22Rv1 (cell line): ENCODE results near the gene PLS1.

Experiments
- H3K27ac ChIP-seq: fragments of 450-650 bp; 2 replicates; pipeline ENCODE4 v1.5.1; 2017
- ZFX ChIP-seq: fragments of 450-650 bp; IDR thresholded peaks from 2 replicates; pipeline ENCODE4 v1.6.1; 2017; ENCODE audit warnings: antibody characterized with exemption, borderline replicate concordance
- TF ChIP-seq, protein P1 (sequence below): fragments of 450-650 bp; IDR thresholded peaks from 2 replicates; pipeline ENCODE4 v1.5.1; 2017; ENCODE audit warnings: mild to moderate bottlenecking

Gene PLS1

DNA sequence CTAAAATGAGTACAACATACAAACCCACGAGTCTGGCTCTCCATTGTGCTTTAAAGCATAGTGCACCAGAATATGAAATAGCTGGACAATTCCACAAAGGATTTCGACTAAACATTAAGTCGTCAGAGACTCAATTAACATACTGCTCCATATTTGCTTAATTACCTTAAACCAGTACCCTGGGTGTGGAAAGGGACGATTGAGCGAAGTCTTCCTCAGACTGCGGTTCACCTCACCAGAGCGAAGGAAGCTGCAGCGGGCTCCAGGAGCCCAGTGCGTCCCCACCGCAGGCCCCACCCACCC is 127.4 kb downstream of the PLS1 start:
- TF ChIP-seq ZFX, result no peak
- TF ChIP-seq, protein P1, sequence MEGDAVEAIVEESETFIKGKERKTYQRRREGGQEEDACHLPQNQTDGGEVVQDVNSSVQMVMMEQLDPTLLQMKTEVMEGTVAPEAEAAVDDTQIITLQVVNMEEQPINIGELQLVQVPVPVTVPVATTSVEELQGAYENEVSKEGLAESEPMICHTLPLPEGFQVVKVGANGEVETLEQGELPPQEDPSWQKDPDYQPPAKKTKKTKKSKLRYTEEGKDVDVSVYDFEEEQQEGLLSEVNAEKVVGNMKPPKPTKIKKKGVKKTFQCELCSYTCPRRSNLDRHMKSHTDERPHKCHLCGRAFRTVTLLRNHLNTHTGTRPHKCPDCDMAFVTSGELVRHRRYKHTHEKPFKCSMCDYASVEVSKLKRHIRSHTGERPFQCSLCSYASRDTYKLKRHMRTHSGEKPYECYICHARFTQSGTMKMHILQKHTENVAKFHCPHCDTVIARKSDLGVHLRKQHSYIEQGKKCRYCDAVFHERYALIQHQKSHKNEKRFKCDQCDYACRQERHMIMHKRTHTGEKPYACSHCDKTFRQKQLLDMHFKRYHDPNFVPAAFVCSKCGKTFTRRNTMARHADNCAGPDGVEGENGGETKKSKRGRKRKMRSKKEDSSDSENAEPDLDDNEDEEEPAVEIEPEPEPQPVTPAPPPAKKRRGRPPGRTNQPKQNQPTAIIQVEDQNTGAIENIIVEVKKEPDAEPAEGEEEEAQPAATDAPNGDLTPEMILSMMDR, result no peak
- H3K27ac ChIP-seq, result peak overlapping the region; percentile 69; the same call in 1 of the 2 replicates

DNA sequence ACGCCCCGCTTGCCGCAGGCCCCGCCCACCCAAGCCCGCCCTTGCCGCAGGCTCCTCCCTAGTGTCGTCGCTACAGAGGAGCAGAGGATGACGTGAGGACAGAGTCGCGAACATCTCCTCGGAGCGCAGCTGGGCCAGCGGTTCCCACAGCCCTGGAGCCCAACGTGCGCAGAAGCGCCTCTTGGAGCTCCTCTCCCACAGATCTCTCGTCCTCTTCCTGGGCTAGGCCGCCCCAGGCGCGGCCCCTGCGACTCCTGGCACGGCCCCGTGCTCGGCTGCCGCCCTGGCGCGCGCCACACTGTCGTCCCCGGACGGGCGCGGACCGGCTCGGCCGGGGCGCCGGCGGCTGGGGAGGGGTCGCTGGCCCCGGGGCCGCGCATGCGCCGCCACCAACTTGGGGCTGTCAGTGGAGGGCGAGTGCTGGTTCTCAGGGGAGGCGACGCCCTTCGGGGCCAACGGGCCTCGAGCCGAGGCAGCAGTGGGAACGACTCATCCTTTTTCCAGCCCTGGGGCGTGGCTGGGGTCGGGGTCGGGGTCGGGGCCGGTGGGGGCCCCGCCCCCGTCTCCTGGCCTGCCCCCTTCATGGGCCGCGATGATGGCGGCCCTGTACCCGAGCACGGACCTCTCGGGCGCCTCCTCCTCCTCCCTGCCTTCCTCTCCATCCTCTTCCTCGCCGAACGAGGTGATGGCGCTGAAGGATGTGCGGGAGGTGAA is 127.9 kb downstream of the PLS1 start, which contains the start of gene TRPC1:
Gene TRPC1, plus strand, starts transcription at position 67 of the 714 bp plus-strand sequence. Its CDS starts 526 bp downstream, at position 593.
- TF ChIP-seq, protein P1, result no peak
- no peak for TF ChIP-seq ZFX
- H3K27ac ChIP-seq, result peak within 1 kb of the TSS; percentile 69

DNA sequence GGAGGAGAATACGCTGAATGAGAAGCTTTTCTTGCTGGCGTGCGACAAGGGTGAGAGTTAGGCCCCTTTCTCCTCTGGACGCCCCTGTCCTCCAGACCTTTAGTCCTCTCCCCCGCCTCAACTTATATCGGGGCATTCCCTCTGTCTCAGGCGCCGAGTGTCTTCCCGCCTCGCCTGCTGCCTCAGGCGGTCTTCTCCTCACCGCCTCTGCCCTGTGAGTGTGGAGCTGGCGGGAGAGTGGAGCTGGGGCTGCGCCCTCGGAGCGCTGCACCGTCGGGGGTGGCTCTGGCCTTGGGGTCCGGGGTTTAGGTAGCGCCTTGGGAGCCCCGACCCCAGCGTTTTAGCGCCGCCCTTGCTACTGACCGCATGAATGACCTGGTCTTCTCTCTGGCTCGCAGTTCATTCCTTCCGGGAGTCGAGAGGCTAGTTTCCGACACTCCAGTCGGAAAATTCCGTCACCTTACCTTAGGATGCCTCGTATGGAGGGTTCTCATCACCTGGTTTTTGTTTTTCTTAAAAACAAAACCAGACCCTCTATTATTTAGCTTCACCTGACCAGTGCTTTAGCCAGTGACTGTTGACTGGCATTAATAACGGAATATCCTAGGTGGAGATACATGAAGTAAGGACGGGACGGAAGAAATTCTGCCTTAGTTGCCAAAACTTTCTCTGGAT is 128.6 kb downstream of the PLS1 start:
- H3K27ac ChIP-seq, result peak overlapping the region; percentile 69
- TF ChIP-seq, protein P1, result peak; percentile 24; the same call in 1 of the 2 replicates
- TF ChIP-seq ZFX, result no peak

DNA sequence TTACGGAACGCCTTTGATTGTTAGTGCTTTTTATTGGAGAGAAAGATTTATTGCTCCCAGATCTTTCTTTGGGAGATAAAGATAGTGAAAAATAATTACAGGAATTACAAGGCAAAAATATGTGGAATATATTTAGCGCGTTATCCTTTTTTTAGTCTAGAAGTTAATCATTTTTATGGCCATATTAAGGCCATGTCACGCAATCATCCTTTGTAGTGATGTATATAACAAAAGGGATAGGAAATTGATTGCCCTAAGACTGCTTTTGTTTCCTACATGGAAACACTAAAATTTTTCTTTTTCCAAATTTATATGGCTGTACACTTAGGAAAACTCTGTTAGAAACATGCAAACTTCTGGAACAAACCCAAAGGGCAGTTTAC is 129.2 kb downstream of the PLS1 start:
- no peak overlapping the region for H3K27ac ChIP-seq
- TF ChIP-seq, protein P1, result no peak
- TF ChIP-seq ZFX, result no peak

DNA sequence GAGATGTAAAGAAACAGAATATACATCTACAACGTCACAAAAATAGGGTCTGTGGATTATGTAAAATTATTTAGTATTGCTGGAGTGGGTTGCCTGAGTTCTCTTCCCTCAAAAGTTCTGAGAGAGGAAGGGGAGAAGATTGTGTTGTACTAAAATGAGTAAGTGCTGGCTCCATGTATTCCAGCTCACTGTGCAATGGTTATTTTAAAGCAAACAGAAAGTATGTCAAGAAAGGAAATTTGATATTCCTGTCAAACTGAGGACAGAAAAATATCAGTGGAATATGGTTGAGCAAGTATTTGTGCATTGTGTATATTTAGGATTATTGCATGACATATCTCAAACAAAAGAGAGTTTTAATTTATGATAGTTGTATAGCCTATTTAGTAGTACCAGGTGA is 129.8 kb downstream of the PLS1 start:
- TF ChIP-seq ZFX, result no peak
- TF ChIP-seq, protein P1, result no peak
- no peak overlapping the region for H3K27ac ChIP-seq

DNA sequence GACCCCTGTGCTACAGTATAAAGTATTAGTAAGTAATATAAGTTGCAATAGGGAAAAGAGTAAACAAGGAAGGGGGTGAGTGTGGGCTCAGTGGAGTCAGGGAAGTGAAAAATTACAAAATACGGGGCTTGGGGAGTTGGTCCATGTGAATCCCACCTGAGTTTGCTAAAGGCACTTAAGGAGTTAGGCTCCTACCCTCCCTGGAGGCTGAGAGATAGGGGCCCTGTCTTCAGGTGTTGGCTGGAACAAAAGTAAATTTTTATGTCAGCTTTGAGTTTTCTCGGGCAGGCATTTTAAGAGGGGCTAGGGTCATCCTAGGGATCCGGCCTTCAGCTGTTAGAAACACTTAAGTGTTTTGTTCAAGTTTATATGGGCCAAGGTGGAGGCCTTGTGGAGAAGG is 135.9 kb downstream of the PLS1 start:
- H3K27ac ChIP-seq, result no peak overlapping the region
- TF ChIP-seq, protein P1, result no peak
- no peak for TF ChIP-seq ZFX

DNA sequence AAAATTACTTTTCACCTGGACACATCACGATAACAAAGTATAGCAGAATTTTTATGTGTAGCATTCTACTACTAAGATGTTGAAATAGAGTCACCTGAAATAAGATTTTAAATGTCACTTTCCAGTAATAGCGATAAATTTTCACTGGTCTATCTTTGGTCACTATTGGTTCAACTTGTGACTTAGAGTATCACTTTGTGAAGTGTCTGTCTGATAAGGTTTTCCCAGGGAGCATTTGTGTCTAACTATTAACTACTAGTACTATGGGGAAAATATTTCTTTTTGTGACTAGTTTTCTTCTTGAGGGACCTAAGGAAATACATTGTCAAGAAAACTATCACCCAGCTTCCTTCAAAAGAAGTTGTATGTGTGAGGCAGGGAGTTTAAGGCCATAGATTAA is 138.6 kb downstream of the PLS1 start:
- H3K27ac ChIP-seq, result no peak overlapping the region
- TF ChIP-seq ZFX, result no peak
- TF ChIP-seq, protein P1, result no peak
